Fibroblast of peridontal ligament (primary cell): ENCODE results near the gene CEACAM18.
"Not testable (repeated sequence)": the region's sequence is repeated elsewhere in the genome, so short reads cannot be mapped to it uniquely, and the experiment has no call there.

Experiments used
- DNase-seq: peaks from one replicate; pipeline ENCODE4 v3.0.0-alpha.2; 2010; ENCODE audit errors: extremely low read depth

The CEACAM18 gene

DNA sequence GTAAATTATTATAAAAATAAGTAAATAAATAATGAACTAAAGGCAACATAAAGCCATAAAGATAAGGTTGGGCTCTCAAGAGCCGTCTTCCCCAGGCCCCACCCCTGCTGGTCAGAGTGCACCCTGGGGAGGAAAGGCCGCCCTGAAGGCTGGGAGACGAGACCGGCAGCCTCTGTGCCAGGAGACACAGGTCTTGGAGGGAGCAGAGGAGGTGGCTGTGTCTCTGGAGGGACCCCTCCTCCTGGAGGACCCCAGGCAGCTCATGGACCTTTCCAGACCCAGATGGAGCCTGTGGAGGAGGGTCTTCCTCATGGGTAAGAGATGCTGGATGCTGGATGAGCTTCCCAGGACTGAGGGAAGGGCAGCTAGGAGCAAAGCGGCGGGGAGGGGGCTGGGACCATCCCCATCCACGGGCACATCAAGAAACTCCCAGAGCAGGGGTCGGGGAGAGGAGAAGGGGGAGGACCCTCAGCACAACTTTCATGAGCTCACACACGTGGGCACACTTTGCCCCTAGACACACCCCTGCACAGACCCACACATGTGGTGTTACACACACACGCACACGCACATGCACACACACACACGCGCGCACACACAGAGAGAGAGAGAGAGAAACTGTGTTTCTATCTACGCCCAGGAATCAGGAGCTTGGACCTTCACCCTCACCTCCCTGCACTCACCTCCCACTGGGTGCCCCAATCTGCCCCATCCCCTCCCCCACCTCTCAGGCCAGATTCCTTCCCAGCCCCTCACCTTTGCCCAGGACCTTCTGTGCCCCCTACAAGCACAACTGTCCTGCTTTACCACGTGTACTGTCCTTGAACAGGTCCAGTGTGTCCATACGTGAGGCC lies at the start of gene CEACAM18:
TSS of gene CEACAM18 (plus strand) at position 159 of the 854 bp plus-strand sequence.
- DNase-seq = no peak

DNA sequence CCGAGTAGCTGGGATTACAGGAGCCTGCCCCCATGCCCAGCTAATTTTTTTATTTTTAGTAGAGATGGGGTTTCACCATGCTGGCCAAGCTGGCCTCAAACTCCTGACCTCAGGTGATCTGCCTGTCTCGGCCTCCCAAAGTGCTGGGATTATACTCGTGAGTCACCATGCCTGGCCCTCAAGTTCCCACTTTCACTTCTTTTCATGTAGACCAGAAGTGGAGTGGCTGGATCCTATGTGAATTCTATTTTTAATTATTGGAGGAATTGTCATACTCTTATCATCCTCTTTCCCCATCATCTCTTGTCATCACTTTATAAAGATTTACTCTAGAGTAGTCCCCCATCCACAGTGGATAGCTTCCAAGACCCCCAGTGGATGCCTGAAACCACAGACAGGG lies 48.1 kb upstream of the CEACAM18 start:
- no peak for DNase-seq

DNA sequence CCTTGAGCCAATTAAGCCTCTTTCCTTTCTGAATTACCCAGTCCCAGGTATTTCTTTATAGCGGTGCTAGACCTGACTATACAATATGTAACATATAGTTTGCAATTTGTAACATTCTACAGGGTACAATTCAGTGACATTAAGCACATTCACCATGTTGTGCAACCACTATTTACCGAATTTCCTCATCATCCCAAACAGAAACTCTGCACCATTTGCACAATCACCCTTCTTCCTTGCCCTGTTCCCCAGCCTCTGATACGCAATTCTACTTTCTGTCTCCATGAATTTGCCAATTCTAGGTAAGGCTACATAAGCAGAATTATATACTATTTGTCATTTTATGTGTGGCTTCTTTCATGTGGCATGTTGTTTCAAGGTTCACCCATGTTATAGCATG lies 47.2 kb upstream of the CEACAM18 start:
- no peak for DNase-seq

DNA sequence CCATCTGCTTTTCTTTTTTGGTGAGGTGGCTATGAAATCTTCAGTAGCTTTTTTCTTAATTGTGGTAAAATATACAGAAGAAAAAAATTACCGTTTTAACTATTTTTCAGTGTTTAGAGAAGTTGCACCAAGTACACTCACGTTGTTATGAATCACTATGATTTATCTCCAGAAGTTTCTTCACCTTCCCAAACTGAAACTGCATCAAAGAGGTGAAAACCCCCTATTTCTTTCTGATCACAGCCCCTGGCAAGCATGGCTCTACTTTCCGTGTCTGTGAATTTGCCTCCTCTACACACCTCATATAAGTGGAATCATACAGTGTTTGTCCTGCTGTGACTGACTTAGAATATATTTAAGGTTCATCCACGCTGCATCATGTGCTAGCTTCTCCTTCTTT lies 45.3 kb upstream of the CEACAM18 start:
- no peak for DNase-seq

DNA sequence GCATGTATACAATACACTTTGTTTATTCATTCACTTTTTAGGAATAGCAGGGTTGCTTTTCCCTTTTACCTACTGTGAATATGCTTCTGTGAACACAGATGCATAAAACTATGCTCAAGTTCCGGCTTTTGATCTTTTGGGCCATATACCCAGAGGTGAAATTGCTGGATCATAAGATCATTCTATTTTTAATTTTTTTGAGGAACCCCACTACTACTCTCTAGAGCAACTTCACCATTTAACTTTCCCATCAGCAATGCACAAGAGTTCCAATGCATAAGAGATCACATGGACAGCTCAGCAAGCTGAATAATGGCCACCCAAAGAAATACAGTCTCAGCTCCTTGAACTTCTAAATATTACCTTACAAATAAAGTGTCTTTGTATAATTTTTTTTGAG lies 43.9 kb upstream of the CEACAM18 start:
- no peak for DNase-seq

DNA sequence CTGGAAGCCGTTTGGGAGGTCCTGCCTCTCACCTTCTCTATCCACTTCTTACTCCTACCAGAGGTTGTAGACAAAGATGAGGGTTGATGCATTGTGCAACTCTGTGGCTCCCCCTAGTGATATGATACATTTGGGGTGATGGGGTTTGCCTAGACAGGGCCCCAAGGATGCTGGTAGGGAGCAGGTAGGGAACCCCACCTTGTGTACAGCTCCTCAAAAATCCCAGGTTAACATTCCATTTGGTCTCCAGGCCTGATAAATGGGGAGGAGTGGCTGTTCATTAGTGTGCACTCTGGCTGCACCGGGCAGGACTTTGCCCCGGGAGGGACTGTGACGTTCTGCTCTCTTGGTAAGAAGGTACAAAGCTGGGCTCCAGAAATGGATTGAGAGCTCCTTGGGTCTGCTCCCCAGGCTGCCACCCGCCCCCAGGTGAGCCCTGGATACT lies 39.3 kb upstream of the CEACAM18 start:
- no peak for DNase-seq

DNA sequence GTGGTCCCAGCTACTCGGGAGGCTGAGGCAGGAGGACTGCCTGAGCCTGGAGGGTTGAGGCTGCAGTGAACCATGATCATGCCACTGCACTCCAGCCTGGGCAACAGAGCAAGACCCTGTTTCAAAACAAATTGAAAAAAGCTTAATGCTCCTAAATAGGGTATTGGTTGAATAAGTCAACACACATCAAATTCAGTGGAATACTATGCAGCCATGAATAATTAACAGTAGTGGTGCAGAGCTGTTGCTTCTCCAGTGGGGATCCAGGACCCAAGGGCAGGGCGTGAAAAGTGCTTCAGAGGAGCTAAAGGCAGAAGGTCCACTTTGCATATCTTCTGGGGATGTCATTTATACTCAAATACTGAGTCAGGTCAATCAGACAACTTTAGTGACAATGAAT lies 38.3 kb upstream of the CEACAM18 start:
- DNase-seq = no peak

DNA sequence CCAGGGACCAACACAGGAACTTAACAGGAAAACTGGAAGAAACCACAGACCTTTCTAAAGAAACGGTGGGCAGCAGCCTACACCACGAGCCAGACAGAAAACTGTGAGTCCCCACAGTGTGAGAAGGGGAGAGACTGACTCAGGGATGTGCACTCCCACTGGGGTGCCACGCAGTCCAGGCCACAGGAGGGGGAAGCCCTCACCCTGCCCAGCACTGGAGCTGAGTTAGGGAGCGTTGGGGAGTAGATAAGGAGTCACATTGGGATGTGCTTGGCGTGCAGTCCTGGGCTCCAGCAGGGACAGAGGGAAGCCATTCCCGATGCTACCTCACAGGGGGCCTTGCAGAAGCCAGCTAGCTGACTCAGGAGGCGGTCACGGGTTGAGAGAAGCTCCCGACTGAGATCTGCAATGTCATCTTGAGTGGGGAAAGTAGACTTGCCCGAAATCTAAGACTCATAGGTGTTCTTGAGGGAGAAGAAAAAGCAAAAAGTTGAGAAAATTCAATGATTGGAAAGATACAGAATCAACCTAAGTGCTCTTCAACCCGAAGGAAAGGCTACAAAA lies 37.4 kb upstream of the CEACAM18 start:
- DNase-seq = no peak

DNA sequence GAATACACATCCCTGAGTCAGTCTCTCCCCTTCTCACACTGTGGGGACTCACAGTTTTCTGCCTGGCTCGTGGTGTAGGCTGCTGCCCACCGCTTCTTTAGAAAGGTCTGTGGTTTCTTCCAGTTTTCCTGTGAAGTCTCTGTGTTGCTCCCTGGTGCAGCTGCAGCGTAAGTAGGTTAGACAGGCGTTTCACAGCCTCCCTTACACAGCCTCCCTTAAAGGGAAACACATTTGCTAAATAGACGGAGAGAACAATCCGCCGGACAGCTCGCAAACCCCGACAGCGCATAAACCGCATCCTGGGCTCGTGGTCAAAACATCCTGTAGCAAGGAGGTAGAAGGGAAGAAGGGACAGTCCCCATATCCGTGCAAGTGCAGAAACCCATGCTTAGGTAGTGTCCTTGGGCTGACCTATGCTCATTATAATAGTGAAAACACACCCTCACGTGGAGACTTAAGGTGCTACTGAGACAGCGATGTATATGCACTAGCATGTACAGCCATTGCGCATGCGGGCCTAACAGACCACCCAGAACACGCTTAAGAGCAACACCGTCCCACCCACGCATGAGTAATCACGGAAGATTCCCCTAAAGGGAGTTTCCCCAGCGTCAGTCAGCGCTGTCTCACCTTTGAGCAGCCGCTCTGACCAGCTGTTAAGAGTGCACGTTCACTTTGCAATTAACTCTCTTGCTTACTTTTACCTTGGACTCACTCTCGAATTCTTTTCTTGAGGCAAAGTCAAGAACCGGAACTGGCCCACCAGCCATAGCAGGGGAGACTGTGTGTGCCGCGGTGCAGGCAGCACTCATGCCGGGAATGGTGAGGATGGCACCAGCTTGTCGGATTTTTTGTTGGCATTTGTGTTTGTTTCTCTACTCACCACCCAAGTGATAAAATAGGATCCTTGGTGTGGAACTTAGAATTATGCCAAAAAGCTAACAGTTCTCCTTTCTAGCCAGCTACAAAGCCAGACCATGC lies 36.6 kb upstream of the CEACAM18 start:
- no peak for DNase-seq

DNA sequence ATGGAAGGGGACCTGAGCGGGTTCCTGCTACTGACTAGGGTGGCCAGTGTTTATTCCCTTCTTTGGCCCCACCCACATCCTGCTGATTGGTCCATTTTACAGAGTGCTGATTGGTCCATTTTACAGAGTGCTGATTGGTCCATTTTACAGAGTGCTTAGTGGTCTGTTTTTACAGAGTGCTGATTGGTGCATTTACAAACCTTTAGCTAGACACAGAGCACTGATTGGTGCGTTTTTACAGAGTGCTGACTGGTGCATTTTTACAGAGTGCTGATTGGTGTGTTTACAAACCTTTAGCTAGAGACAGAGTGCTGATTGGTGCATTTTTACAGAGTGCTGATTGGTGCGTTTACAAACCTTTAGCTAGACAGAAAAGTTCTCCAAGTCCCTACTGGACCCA lies 30.8 kb upstream of the CEACAM18 start:
- DNase-seq = not testable (repeated sequence)

DNA sequence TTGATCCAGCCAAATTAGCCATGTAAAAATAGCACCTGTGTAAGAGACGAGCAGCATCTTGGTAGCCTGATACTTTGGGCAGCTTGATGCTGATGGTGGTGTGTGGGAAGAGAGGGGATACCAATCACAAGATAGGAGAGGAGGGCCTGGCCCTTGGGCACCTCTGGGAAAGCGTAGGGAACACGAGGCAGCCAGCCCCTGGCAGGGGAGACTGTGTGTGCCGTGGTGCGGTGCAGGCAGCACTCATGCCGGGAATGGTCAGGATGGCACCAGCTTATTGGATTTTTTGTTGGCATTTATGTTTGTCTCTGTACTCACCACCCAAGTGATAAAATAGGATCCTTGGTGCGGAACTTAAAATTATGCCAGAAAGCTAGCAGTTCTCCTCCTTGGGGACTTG lies 30.3 kb upstream of the CEACAM18 start:
- no peak for DNase-seq

DNA sequence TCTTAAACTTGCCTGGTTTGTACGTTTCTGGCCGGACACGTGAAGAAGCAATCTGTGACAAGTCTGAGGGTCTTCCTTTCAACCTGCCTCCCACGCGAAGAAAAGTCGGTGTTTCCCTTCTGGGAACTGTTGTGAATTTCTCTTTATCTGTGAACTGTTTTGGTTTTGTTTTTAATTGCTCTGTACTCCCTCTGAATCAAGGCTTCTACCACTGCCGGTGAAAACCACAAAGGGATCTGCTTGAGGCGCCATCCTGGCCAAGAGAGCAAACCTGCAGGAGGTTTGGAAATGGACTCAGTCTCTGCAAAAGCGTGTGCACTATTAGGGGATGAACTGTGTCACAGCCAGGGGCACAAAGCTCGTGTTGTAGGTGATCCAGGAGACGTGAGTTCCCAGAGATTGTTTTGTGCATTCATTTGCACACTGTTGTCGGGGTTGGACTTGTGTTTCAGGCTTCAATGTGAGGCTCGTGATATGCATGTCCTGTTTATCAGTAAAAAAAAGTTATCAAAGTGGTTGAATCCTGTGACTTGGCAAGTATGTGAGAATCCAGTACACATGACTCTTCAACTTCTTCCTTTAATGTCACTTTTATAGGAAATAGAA lies 29.8 kb upstream of the CEACAM18 start:
- DNase-seq = no peak

DNA sequence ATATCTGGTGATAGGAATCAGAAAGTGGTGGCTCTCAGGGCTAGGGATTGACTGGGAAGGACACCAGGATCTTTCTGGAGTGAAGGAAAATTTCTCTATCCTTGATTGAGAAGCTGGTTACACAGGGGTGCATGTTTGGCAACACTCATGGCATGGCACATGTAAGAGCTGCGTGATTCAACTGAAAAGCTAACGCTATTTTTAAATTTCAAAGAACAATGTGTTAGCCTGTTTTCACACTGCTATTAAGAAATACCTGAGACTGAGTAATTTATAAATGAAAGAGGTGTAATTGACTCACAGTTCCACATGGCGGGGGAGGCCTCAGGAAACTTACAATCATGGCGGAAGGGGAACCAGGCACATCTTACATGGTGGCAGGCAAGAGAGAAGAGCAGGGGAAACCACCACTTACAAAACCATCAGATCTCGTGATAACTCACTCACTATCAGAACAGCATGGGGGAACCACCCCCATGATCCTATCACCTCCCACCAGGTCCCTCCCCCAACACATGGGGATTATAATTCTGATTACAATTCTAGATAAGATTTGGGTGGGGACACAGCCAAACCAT lies 27.5 kb upstream of the CEACAM18 start:
- no peak for DNase-seq

DNA sequence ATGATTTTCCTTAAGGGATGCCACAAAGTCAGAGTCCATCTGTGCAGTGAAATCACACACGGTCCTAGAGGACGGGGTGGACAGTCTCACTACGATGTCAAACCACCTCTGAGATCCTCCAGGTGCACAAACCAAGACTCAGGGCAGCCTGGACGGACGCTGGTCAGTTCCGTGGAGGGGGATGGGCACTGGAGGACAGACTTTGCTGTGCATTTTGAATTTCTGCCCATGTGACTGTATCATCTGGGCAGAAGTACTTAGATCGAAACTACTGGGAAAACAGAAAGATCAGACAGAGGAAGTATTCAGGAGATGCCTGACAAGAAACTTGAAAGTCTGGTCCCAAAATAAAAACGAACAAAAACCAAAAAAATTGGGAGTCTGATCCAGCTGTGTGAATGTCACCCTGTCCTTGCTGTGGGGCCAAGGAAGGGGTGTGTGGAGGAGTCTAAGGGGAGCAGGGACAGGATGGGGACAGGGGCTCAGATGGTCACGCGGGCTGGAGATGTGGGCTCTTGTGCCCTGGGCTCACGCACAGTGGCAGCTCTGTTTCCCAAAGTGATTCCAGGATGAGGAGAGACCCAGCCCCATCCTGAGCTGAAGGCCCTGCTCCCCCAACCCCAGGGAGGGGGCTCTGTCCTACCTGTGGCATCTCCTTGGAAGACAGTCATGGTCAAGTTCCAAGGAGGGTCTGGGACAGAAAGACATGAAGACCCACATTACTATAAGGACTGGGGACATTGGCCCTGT lies 21.6 kb upstream of the CEACAM18 start:
- DNase-seq = no peak

DNA sequence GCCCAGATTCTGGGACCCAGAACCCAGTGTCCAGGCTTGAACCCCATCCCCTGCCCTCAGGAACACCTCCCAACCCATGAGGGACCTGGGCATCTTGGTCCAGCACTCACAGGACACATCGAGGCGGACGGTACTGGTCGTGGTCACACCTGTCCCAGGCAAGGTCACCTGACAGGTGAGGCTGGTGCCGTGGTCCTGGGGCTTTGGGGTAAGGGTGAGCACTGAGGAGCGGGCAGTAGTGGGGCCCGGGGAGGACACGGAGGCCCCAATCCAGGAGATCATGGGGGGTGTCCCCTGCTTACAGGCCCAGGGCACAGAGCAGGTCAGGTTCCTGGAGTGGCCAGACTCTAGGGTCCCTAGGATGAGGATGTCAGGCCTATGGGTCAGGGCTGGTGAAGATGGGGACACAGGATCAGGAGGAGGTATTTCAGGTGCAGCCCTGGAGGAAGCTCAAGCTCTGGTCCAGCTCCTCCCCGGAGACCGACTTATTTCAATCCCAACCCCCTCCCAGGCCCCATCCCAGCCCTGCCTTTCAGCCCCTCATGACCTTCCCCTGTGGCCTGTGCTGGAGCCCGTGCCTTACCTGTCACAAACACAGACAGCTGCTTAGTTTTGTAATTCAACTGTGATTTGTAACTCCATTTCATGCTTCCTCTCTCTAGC lies 20.9 kb upstream of the CEACAM18 start:
- no peak for DNase-seq

DNA sequence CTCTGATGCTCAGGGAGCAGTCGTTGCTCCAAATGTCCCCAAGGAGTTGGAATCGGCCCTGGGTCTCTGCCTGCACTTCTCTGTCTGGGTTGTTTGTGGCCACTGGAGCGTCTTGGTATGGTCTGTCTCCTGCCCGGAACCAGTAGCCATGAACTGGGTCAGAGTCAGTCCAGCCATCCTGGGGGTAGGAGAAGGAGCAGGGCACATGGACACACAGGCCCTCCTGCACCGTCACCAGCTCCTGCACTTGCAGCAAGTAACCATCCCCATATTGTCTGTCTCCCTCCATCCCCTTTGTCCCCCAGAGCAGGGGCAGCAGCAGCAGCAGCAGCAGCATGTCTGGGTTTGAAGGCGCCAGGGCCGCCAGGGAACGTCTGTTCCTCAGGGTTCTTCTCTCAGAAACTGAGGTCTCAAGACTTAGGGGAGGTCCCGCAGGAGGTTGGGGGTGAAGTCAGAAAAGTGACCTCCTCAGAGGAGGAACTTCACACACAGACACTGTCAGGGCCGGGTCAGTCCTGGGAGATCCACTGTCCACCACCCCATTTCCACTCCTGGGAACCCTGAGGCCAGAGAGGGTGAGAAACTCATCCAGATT lies 20.2 kb upstream of the CEACAM18 start, which contains the start of gene SIGLEC8:
TSS of gene SIGLEC8 (minus strand) at position 404 of the 595 bp plus-strand sequence. CDS start at position 337, 67 bp downstream.
- no peak for DNase-seq

DNA sequence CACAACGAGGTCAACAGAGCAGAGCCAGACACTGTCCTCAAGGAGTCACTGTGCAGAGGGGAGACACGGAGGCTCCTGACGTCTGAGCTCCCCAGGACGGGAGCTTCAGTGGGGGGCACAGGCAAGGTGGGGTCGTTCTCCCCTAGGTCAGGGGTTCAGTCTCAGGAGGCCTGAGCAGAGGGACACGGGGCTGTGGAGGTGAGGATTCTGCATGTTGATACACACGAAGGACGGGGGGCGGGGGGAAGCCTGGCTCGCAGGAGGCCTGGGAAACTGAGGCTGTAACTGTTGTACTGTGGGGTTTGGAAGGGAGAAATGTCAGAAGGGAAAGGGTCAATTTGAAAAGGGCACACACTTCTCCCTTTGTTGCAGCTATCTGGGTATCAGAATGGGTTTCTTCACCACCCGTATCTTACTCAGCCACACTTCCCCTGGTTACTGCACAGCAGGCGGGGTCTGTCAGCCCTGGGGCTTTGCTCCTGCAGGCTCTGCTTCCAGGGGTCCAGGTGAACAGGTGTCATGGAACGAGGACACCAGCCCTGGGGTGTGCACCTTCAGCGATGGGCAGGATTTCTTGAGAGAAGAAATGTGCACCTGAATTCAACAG lies 19.3 kb upstream of the CEACAM18 start:
- DNase-seq = no peak

DNA sequence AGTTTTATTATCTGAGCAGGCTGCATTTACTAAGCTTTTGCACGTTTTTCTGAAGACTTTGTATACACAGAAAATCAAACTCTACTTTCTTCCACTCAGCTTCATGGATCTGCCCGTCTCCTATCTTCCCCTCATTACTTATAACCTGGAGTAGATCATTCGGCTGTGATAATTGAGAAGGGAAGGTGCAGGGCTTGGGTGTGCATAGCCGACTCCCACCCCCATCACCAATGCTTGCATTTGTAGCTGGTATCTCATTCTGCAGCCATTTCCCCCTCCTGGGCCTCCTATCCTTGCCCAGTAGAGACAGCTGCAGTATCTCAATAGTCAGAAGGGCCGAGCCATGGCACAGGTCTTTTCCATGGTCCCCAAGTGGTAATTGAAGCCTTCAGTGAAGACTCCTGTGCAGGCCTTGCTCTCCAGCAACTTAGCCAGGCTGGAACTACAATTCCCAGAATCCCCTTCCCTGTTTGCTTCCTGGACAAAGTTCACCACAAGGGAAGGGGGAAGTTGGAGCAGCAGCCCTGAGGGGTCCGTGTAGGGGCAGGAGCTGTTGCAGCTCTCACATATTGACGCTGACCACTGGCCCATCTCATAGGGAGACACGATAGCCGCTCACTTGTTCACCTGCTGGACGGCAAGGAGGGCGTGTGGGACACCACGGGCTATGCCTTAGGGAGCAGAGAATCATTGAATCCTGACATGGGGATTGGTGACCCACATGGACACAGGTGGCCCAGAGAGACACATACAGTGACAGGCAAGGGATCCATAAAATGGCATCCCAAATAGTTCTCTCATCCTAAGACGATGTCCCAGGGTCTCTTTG lies 18.0 kb upstream of the CEACAM18 start:
- DNase-seq = no peak
